Stimulated activated CD4-positive, alpha-beta T cell treated with anti-CD3 and anti-CD28 coated beads, Interleukin-1b, Interleukin-23, amount 100 ng/mL, for 48 hours (primary cell): ENCODE results near the gene MMAA.
"Not testable (repeated sequence)": the region's sequence is repeated elsewhere in the genome, so short reads cannot be mapped to it uniquely, and the experiment has no call there.

Experiments
- DNase-seq: peaks from one replicate; pipeline ENCODE4 v3.0.0-alpha.2; 2020

Gene MMAA

GRCh38 chr4:145635630-145636029 is 16.4 kb downstream of the MMAA start:
- no peak for DNase-seq

- DNase-seq = no peak
Measured at GRCh38 chr4:145639186-145639698, 20.1 kb downstream of the MMAA start.

- DNase-seq = not testable (repeated sequence)
Measured at GRCh38 chr4:145640236-145640635, 21.1 kb downstream of the MMAA start.

GRCh38 chr4:145643295-145643694 is 24.1 kb downstream of the MMAA start:
- no peak for DNase-seq

- DNase-seq = no peak
Measured at GRCh38 chr4:145644699-145645098, 25.5 kb downstream of the MMAA start.

GRCh38 chr4:145656156-145656555 is 37.0 kb downstream of the MMAA start:
- DNase-seq = no peak

GRCh38 chr4:145660064-145660463 is 40.9 kb downstream of the MMAA start:
- no peak for DNase-seq

GRCh38 chr4:145663194-145663593 is 44.0 kb downstream of the MMAA start:
- no peak for DNase-seq

- no peak for DNase-seq
Measured at GRCh38 chr4:145665773-145666172, 46.6 kb downstream of the MMAA start.

GRCh38 chr4:145670422-145670821 is 51.2 kb downstream of the MMAA start:
- DNase-seq = no peak

GRCh38 chr4:145679520-145679919 is 60.3 kb downstream of the MMAA start:
- DNase-seq = no peak

GRCh38 chr4:145679991-145680455 is 60.8 kb downstream of the MMAA start, which contains the start of gene C4orf51:
Gene C4orf51, plus strand, starts transcription at chr4:145680146. Its CDS starts 58 bp downstream, at chr4:145680204.
- DNase-seq = no peak

- DNase-seq = no peak
Measured at GRCh38 chr4:145680902-145681301, 61.7 kb downstream of the MMAA start.

GRCh38 chr4:145681518-145681917 is 62.3 kb downstream of the MMAA start:
- no peak for DNase-seq

- DNase-seq = no peak
Measured at GRCh38 chr4:145681956-145682355, 62.8 kb downstream of the MMAA start.

- DNase-seq = no peak
Measured at GRCh38 chr4:145686991-145687390, 67.8 kb downstream of the MMAA start.

GRCh38 chr4:145690610-145691009 is 71.4 kb downstream of the MMAA start:
- DNase-seq = no peak

- DNase-seq = not testable (repeated sequence)
Measured at GRCh38 chr4:145691416-145691815, 72.2 kb downstream of the MMAA start.

- no peak for DNase-seq
Measured at GRCh38 chr4:145694929-145695328, 75.7 kb downstream of the MMAA start.

GRCh38 chr4:145697332-145697731 is 78.1 kb downstream of the MMAA start:
- DNase-seq = no peak

- no peak for DNase-seq
Measured at GRCh38 chr4:145698507-145698906, 79.3 kb downstream of the MMAA start.

GRCh38 chr4:145703850-145704497 is 84.8 kb downstream of the MMAA start:
- DNase-seq = no peak

- no peak for DNase-seq
Measured at GRCh38 chr4:145709336-145709735, 90.2 kb downstream of the MMAA start.
